ENCODE measurements around the gene GBE1. TPM values are rescaled to one million over a fixed set of nuclear protein-coding genes. Genes with fewer than 3 reads are reported as not detected.

GBE1 gene
- total RNA-seq, 2 donors from 2014 or later: 60.1 to 67.1 TPM

DNA sequence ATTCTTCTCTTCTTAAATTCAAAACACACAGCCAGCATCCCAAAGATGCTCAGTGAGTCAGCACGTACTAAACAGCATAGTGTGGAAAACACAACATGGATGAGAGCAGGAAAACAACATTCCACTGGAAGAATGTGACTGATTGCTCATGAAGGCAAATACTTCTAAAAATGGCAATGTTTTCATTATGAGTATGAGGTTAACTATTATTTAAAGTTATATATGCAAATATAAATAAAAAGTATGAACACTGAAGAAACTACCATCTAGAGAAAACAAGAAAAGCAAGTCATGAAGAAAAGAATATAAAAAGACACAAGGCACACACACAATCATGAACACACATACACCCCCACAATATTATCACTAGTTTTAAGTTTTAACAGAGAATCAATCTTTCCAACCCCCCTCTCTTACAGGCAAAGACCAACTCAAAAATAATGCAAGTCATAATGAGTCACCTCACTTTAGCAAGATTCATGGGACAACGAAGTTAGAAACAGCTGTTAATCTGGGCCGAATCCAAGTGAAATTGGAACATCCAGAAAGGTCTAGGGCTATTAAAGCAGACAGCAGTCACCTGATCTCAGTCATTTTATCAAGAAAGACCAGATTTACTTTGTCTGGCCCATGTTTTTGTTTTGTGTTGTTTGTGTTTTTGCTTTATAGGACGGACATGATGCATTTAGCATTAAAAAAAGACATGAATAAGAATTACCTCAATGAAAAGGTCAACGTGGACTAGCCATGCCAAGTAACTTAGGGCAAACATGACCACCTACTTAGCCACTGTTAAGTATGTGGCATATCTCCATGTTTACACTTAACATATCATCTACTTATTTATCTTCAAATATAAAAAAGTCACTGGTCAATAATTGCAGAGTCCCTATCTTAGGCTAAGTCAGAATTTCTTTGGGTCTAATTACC is 18.1 kb downstream of the GBE1 start:
- ATAC-seq (ENCODE audit: insufficient number of reproducible peaks, low FRiP score, low read depth): peak; percentile 92
- Histone ChIP-seq H3K27ac (peak overlapping the region; percentile 81 to 91), H3K36me3 (no peaks in the 10 kb centered on the region), H3K27me3 (replicated peaks; ENCODE audit: insufficient read depth) (no peaks in the 10 kb centered on the region), H3K4me1 (ENCODE audit: control insufficient read depth in 1 of 2, low read depth in 2 of 2) (peaks cover 35 to 60% of the 10 kb centered on the region in 2 donors), H3K4me3 (peak overlapping the region; percentile 8), H3K9me3 (no peaks in the 10 kb centered on the region)
- DNase-seq (ENCODE audit: low spot score): peak; percentile 18
- TF ChIP-seq, protein P1, sequence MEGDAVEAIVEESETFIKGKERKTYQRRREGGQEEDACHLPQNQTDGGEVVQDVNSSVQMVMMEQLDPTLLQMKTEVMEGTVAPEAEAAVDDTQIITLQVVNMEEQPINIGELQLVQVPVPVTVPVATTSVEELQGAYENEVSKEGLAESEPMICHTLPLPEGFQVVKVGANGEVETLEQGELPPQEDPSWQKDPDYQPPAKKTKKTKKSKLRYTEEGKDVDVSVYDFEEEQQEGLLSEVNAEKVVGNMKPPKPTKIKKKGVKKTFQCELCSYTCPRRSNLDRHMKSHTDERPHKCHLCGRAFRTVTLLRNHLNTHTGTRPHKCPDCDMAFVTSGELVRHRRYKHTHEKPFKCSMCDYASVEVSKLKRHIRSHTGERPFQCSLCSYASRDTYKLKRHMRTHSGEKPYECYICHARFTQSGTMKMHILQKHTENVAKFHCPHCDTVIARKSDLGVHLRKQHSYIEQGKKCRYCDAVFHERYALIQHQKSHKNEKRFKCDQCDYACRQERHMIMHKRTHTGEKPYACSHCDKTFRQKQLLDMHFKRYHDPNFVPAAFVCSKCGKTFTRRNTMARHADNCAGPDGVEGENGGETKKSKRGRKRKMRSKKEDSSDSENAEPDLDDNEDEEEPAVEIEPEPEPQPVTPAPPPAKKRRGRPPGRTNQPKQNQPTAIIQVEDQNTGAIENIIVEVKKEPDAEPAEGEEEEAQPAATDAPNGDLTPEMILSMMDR (IDR thresholded peaks at IDR 0.05): no peak

DNA sequence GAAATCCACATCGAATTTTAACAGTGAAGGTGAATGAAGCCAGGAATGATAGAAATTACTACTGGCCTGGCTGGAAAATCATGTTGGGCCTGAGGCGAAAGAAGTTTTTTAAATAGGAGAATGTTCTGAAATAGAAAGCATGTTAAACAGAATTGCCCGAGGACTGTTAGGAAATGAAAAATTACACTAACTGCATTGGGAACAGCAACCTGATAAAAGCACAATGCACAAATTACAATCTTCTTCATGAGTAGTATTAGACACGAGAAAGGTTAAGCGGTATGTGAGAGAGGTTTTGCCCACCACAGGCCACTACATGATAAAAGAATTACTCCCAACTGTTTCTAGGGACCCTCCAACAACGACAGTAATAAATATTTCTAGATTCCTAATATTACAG is 18.9 kb downstream of the GBE1 start:
- Histone ChIP-seq H3K9me3 (no peaks in the 10 kb centered on the region), H3K4me1 (ENCODE audit: control insufficient read depth in 1 of 2, low read depth in 2 of 2) (peaks cover 35 to 60% of the 10 kb centered on the region in 2 donors), H3K27me3 (replicated peaks; ENCODE audit: insufficient read depth) (no peaks in the 10 kb centered on the region), H3K36me3 (no peaks in the 10 kb centered on the region), H3K27ac (peak overlapping the region; percentile 81 to 91), H3K4me3 (peak overlapping the region; percentile 8)
- TF ChIP-seq, protein P1 (IDR thresholded peaks at IDR 0.05): no peak
- DNase-seq (ENCODE audit: low spot score): no peak
- ATAC-seq (ENCODE audit: insufficient number of reproducible peaks, low FRiP score, low read depth): no peak

DNA sequence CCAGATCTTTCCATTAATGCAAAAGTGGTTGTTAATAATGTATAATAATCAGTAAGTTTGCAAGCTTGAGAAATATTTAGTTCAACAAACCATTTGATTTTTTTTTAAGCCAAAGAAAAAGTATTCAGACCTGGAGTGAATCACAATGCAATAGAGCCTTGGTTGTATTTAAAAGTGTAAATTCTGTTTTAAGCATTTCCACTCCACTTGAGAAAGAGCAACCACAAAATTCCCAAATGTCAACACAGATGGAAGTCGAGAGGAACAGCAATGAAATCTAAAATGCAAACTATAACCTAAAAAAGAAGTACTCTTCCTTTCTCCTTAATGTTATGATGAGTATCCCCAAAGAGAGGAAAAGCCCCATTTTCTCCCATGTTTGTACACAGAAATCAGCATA is 20.2 kb downstream of the GBE1 start:
- TF ChIP-seq, protein P1 (IDR thresholded peaks at IDR 0.05): no peak
- peak overlapping the region; percentile 44 to 81 for H3K27ac ChIP-seq
- H3K4me1 ChIP-seq (ENCODE audit: control insufficient read depth in 1 of 2, low read depth in 2 of 2): peaks cover 35 to 52% of the 10 kb centered on the region in 2 donors
- DNase-seq (ENCODE audit: low spot score): no peak
- H3K36me3 ChIP-seq: no peaks in the 10 kb centered on the region
- H3K9me3 ChIP-seq: no peaks in the 10 kb centered on the region
- H3K27me3 ChIP-seq (replicated peaks; ENCODE audit: insufficient read depth): no peaks in the 10 kb centered on the region
- no peak for ATAC-seq (ENCODE audit: insufficient number of reproducible peaks, low FRiP score, low read depth)
- no peak overlapping the region for H3K4me3 ChIP-seq

DNA sequence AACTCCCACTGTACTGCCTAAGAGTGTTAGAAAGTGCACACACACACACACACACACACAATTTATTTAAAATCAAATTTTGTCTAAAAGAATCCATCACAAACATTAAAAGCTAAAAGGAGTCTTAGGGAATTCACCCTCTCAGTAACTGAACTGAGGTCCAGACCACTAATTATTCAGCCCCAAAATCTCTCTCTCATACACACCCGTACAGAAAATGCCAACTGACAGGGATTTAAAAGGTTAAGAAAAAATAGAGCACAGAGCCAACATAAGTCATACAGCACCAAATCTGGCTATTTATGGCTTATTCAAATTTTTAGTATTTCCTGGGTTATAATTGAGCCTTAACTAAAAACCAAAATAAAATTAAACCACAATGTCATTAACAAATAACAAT is 20.7 kb downstream of the GBE1 start:
- Histone ChIP-seq H3K9me3 (no peaks in the 10 kb centered on the region), H3K4me3 (no peak overlapping the region), H3K27me3 (replicated peaks; ENCODE audit: insufficient read depth) (no peaks in the 10 kb centered on the region), H3K4me1 (ENCODE audit: control insufficient read depth in 1 of 2, low read depth in 2 of 2) (peaks cover 35 to 52% of the 10 kb centered on the region in 2 donors), H3K36me3 (no peaks in the 10 kb centered on the region), H3K27ac (peak overlapping the region in 1 of 2 donors; percentile 44)
- DNase-seq (ENCODE audit: low spot score) (no peak), ATAC-seq (ENCODE audit: insufficient number of reproducible peaks, low FRiP score, low read depth) (no peak)
- TF ChIP-seq, protein P1 (IDR thresholded peaks at IDR 0.05): no peak

DNA sequence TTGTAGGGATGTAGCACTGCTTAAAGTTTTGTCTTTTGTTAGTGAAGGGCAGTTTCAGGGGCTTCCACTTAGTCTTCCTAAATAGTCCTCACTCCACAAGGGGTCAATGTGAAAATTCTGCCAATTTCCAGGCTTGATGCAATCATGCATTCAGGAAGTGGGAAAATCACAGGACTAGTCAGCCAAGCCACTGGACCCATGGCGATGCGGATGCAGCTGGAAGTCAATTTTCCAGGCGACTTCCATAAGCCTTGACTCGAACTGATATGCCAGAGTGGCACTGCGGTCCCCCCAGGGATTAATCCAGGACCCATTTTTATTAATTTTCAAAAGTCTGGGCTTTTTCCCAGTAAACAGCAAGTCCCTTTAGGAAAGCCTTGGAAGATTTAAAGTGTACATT is 26.1 kb downstream of the GBE1 start:
- TF ChIP-seq, protein P1 (IDR thresholded peaks at IDR 0.05): no peak
- ATAC-seq (ENCODE audit: insufficient number of reproducible peaks, low FRiP score, low read depth): no peak
- no peak for DNase-seq (ENCODE audit: low spot score)
- no peaks in the 10 kb centered on the region for H3K9me3 ChIP-seq
- peaks cover 0 to 5% of the 10 kb centered on the region in 2 donors for H3K4me1 ChIP-seq (ENCODE audit: control insufficient read depth in 1 of 2, low read depth in 2 of 2)
- no peaks in the 10 kb centered on the region for H3K36me3 ChIP-seq
- H3K4me3 ChIP-seq: no peak overlapping the region
- H3K27ac ChIP-seq: no peak overlapping the region
- no peaks in the 10 kb centered on the region for H3K27me3 ChIP-seq (replicated peaks; ENCODE audit: insufficient read depth)
